Loucy (cell line): Measurements from ENCODE around the gene OR5I1.
"Not testable (repeated sequence)": the region's sequence is repeated elsewhere in the genome, so short reads cannot be mapped to it uniquely, and the experiment has no call there.

Experiments
- H2AFZ ChIP-seq: fragments of 200-600 bp; sonication (generic); 2 replicates; pipeline ENCODE4 v1.6.0; 2016; ENCODE audit warnings: antibody characterized with exemption, mild to moderate bottlenecking, low read length, moderate library complexity
- H3F3A ChIP-seq: fragments of 200-600 bp; 2 replicates; pipeline ENCODE4 v1.6.0; 2016; ENCODE audit warnings: antibody characterized with exemption, low read depth, mild to moderate bottlenecking
- H3K27me3 ChIP-seq: fragments of 200-600 bp; sonication (generic); 2 replicates; pipeline ENCODE4 v1.6.1; 2014; ENCODE audit warnings: low read length, mild to moderate bottlenecking; ENCODE audit not compliant: insufficient read depth, poor library complexity, severe bottlenecking
- H3K36me3 ChIP-seq: fragments of 200-600 bp; sonication (generic); 2 replicates; pipeline ENCODE4 v1.6.1; 2016; ENCODE audit warnings: low read length; ENCODE audit not compliant: insufficient read depth
- H3K4me1 ChIP-seq: fragments of 200-600 bp; sonication (generic); 2 replicates; pipeline ENCODE4 v1.5.1; 2014; ENCODE audit warnings: low read length, mild to moderate bottlenecking; ENCODE audit not compliant: insufficient read depth, poor library complexity, severe bottlenecking
- H3K4me2 ChIP-seq: fragments of 200-600 bp; sonication (generic); 2 replicates; pipeline ENCODE4 v1.6.0; 2014; ENCODE audit warnings: antibody characterized with exemption, low read length, low read depth, mild to moderate bottlenecking; ENCODE audit not compliant: poor library complexity, severe bottlenecking
- H3K4me3 ChIP-seq: fragments of 200-600 bp; sonication (generic); 2 replicates; pipeline ENCODE4 v1.5.1; 2014; ENCODE audit warnings: low read length, mild to moderate bottlenecking, mixed read lengths; ENCODE audit not compliant: poor library complexity, severe bottlenecking
- H3K79me2 ChIP-seq: fragments of 200-600 bp; sonication (generic); 2 replicates; pipeline ENCODE4 v1.6.1; 2014; ENCODE audit warnings: low read length; ENCODE audit not compliant: insufficient read depth
- H3K9ac ChIP-seq: fragments of 200-600 bp; sonication (generic); 2 replicates; pipeline ENCODE4 v1.6.0; 2014; ENCODE audit warnings: mild to moderate bottlenecking, low read depth, low read length, moderate library complexity; ENCODE audit not compliant: poor library complexity, severe bottlenecking
- H3K9me2 ChIP-seq: fragments of 200-600 bp; sonication (generic); replicated peaks from 2 replicates; pipeline ENCODE4 v1.6.1; 2016; ENCODE audit warnings: low read depth, low read length, mixed read lengths
- H3K9me3 ChIP-seq: fragments of 200-600 bp; sonication (generic); 2 replicates; pipeline ENCODE4 v1.6.1; 2014; ENCODE audit warnings: mild to moderate bottlenecking, antibody characterized with exemption, low read length, low read depth; ENCODE audit not compliant: insufficient read depth
- H4K20me1 ChIP-seq: fragments of 200-600 bp; sonication (generic); 2 replicates; pipeline ENCODE4 v1.6.0; 2014; ENCODE audit warnings: antibody characterized with exemption, low read length, mild to moderate bottlenecking; ENCODE audit not compliant: insufficient read depth, poor library complexity, severe bottlenecking
- EZH2phosphoT487 ChIP-seq: fragments of 200-600 bp; IDR thresholded peaks from 2 replicates; pipeline ENCODE4 v1.6.1; 2018; ENCODE audit warnings: antibody characterized with exemption, mild to moderate bottlenecking, moderate library complexity, borderline replicate concordance
- TF ChIP-seq, protein P1 (sequence below): fragments of 200-600 bp; sonication (generic); conservative IDR thresholded peaks from 2 replicates; pipeline ENCODE4 v1.5.1; 2014; ENCODE audit warnings: mild to moderate bottlenecking, antibody characterized with exemption, low read length

Gene OR5I1

DNA sequence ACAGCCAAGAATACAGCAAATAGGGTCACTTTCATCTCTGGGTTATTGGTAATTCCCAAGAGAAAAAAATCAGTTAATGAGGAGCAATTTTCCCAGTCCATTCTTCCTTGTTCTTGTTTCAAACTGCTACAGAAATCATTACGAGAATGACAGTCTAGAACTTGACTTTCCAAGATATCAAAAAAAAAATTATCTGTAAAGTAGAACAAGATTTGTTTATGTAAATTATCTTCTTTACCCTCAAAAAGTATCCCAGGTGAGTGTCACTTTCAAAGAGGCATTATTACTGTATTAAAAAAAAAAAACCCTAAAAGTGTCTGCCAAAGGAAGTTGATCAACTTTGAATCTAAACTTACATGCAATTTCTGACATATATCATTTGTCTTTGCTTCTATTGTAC lies 21.7 kb downstream of the OR5I1 start, which contains the start of gene OR5W2:
Gene OR5W2 (minus strand): TSS at position 101 of the 400 bp plus-strand sequence. CDS start 0 bp downstream, at position 101.
- no peaks in the 10 kb centered on the region for H3F3A ChIP-seq
- TF ChIP-seq EZH2phosphoT487: no peak
- H4K20me1 ChIP-seq: no peaks in the 10 kb centered on the region
- H3K79me2 ChIP-seq: no peaks in the 10 kb centered on the region
- H2AFZ ChIP-seq: no peak within 1 kb of the TSS
- H3K9me3 ChIP-seq: no peaks in the 10 kb centered on the region
- no peaks in the 10 kb centered on the region for H3K36me3 ChIP-seq
- H3K4me1 ChIP-seq: no peaks in the 10 kb centered on the region
- no peaks in the 10 kb centered on the region for H3K27me3 ChIP-seq
- H3K9me2 ChIP-seq: 0 out of 2 replicates have a peak, but pooled peaks cover 3% of the 10 kb centered on the region
- no peak within 1 kb of the TSS for H3K4me2 ChIP-seq
- no peak within 1 kb of the TSS for H3K4me3 ChIP-seq
- H3K9ac ChIP-seq: no peak within 1 kb of the TSS

DNA sequence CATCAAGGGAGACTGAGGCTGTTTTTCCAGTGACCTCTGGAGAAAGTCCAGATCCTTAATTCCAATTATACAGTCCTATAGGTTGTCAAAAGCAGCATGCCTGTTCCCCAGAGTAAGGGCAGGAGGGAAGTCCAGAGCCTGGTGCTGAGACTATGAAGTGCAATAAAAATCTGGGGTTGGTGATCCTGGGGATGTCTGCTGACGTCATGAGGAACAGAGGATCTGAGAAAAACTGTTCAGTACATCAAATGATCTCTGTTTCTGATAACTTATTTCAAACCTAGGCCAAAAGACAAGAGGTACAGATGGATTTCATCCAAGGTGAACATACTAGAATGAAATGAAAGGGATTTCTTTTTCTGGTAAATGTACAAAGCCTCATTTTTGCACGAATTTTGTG lies 33.9 kb downstream of the OR5I1 start:
- no peaks in the 10 kb centered on the region for H3K4me1 ChIP-seq
- H2AFZ ChIP-seq: no peak overlapping the region
- H3K36me3 ChIP-seq: no peaks in the 10 kb centered on the region
- H3K9ac ChIP-seq: no peak overlapping the region
- no peaks in the 10 kb centered on the region for H3K9me3 ChIP-seq
- H3K4me2 ChIP-seq: no peak overlapping the region
- H3F3A ChIP-seq: no peaks in the 10 kb centered on the region
- H3K4me3 ChIP-seq: no peak overlapping the region
- no peaks in the 10 kb centered on the region for H3K9me2 ChIP-seq
- no peaks in the 10 kb centered on the region for H3K79me2 ChIP-seq
- H4K20me1 ChIP-seq: no peaks in the 10 kb centered on the region
- TF ChIP-seq, protein P1, sequence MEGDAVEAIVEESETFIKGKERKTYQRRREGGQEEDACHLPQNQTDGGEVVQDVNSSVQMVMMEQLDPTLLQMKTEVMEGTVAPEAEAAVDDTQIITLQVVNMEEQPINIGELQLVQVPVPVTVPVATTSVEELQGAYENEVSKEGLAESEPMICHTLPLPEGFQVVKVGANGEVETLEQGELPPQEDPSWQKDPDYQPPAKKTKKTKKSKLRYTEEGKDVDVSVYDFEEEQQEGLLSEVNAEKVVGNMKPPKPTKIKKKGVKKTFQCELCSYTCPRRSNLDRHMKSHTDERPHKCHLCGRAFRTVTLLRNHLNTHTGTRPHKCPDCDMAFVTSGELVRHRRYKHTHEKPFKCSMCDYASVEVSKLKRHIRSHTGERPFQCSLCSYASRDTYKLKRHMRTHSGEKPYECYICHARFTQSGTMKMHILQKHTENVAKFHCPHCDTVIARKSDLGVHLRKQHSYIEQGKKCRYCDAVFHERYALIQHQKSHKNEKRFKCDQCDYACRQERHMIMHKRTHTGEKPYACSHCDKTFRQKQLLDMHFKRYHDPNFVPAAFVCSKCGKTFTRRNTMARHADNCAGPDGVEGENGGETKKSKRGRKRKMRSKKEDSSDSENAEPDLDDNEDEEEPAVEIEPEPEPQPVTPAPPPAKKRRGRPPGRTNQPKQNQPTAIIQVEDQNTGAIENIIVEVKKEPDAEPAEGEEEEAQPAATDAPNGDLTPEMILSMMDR: no peak
- no peak for TF ChIP-seq EZH2phosphoT487
- no peaks in the 10 kb centered on the region for H3K27me3 ChIP-seq

DNA sequence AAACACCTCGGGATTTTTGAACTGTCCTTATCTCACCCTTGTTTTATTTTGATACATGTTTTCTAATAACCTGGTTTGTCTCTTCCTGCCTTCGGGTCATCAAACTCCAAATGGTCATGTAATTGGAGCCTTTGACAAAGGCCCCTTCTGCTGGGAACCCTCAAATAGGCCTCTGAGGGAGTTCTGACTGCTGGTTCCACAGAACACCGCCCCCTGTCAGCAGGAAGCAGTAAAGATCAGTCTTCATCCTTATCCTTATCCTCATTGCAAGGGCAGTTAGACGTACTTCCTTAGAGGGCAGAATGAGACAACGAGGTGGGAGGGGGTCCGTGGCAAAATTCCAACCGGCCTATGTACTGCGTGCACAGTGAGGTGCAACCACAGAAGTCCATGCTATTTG lies 41.0 kb downstream of the OR5I1 start:
- no peak overlapping the region for H2AFZ ChIP-seq
- H3K36me3 ChIP-seq: no peaks in the 10 kb centered on the region
- no peak overlapping the region for H3K9ac ChIP-seq
- no peaks in the 10 kb centered on the region for H3K79me2 ChIP-seq
- TF ChIP-seq, protein P1: no peak
- no peak for TF ChIP-seq EZH2phosphoT487
- no peak overlapping the region for H3K4me2 ChIP-seq
- no peaks in the 10 kb centered on the region for H4K20me1 ChIP-seq
- no peaks in the 10 kb centered on the region for H3K9me3 ChIP-seq
- H3F3A ChIP-seq: no peaks in the 10 kb centered on the region
- H3K27me3 ChIP-seq: no peaks in the 10 kb centered on the region
- no peaks in the 10 kb centered on the region for H3K9me2 ChIP-seq
- H3K4me1 ChIP-seq: no peaks in the 10 kb centered on the region
- no peak overlapping the region for H3K4me3 ChIP-seq

- not testable (repeated sequence) for H3K4me2 ChIP-seq, H3K36me3 ChIP-seq, H3K27me3 ChIP-seq, H3K79me2 ChIP-seq, H3K4me1 ChIP-seq, H3K9me2 ChIP-seq, H3K9me3 ChIP-seq, H3K9ac ChIP-seq, H2AFZ ChIP-seq, H3K4me3 ChIP-seq, H3F3A ChIP-seq, H4K20me1 ChIP-seq
These were observed 50.7 kb downstream of the OR5I1 start for GRCh38 chr11:55885481-55885880.
